Renal cortical epithelial cell (primary cell): ENCODE measurements around the gene LRRN2. TPM values are rescaled to one million over a fixed set of nuclear protein-coding genes. Genes with fewer than 3 reads are reported as not detected.

Experiments used
- DNase-seq: peaks from one replicate; pipeline ENCODE4 v3.0.0-alpha.2; 2011; ENCODE audit warnings: low read depth
- total RNA-seq: library from RNA; depleted of rRNA; stranded (reverse); fragments of >200 nt; gene quantifications from 2 replicates; pipeline ENCODE4 v1.2.3, GENCODE V29; 2014

Gene LRRN2
- total RNA-seq, 1 donor from 2014 or later: 8.1 TPM

GRCh38 chr1:204663644-204664383, 21.7 kb downstream of the LRRN2 start:
- DNase-seq: no peak

DNA sequence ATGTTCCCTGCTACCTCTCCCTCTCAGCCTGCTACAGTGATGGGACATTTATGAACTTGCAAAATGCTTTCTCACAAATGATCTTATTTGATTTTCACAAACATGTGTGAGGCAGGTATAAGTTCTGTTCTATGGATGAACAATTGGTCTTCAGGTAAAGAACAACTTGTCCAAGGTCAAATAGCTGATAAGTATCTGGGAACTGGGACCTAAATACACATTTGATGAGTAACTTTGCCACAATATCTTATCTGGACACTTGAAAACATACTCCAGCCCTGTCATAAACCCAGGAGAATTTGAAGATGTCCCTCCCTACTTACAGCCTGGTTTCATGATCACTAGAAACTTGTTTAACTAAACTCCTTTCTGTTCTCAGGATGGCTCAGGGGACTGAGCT, 23.0 kb downstream of the LRRN2 start:
- DNase-seq: no peak

- DNase-seq: no peak
These were observed 25.0 kb downstream of the LRRN2 start for GRCh38 chr1:204660509-204660908.

DNA sequence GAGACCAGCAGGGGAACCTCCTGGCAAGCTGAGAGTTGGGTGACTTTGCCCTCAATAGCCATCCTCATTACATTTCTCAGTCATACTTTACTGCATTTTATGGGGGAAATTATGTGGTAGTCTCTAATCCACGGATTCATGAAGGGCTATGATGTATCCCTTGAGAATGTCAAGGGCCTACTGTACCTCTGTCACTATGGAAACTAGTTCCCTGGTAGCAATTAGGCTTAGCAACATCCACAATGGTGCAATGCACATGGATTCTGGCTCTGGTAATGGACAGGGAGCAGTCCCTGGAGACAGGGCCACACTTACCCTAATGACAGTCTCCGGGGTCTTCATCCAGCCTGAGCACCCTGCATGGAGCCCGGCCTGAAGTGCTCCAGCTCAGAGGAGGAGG, 26.5 kb downstream of the LRRN2 start:
- peak; percentile 1 for DNase-seq

GRCh38 chr1:204658295-204658694, 27.2 kb downstream of the LRRN2 start:
- DNase-seq: no peak

DNA sequence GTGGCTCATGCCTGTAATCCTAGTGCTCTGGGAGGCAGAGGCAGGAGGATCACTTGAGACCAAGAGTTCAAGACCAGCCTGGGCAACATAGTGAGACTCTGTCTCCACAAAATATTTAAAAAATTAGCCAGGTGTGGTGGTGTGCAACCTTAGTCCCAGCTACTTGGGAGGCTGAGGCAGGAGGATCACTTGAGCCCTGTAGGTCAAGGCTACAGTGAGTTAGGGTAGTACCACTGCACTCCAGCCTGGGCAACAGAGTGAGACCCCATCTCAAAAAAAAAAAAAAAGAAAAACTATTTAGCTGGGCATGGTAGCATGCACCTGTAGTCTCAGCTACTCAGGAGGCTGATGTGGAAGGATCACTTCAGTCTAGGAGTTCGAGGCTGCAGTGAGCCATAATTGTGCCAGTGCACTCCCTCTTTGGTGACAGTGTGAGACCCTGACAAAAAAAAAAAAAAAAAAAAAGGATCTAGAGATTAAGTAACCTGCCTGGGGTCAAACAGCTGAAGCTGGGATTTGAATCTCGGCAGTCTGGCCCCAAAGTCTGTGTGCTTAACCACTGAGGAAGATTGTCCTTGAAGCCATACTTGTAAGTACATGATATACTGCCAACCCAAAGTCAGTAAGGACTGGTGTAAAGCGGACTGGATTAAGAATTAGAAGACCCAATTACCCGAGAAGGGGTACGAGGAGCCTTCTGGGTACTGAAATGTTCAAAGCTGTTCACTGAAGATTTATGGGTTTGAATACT, 31.8 kb downstream of the LRRN2 start:
- DNase-seq: no peak

- DNase-seq: no peak
These were observed 33.0 kb downstream of the LRRN2 start for GRCh38 chr1:204652497-204652896.

DNA sequence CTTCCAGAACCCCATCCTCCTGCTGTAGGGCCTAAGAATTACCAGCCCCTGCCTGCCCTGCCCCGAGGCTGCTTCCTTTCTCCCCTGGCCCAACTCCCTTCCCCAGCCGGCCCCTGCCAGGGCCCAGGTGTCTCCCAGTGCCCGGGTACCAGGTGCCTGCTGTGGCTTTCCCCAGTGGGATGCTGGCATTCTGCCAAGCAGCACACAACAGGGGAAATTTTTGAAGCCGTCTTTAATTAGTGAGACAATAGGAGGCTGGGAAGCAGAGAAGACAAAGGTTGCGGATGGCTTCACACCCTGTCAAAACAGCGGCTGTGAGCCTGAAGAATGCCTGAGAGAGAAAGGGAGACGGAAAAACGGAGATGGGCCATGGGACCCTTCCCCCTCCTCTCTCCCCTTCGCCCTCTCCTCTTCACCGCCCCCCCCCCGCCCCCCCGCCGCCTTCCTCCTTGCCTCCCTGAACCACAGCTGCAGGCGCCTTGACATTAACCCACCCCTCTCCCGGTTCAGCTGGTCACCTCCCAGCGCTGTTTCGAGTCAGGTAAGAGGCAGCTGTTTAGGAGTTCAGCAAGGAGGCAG, 33.6 kb downstream of the LRRN2 start:
- peak; percentile 26 for DNase-seq

DNA sequence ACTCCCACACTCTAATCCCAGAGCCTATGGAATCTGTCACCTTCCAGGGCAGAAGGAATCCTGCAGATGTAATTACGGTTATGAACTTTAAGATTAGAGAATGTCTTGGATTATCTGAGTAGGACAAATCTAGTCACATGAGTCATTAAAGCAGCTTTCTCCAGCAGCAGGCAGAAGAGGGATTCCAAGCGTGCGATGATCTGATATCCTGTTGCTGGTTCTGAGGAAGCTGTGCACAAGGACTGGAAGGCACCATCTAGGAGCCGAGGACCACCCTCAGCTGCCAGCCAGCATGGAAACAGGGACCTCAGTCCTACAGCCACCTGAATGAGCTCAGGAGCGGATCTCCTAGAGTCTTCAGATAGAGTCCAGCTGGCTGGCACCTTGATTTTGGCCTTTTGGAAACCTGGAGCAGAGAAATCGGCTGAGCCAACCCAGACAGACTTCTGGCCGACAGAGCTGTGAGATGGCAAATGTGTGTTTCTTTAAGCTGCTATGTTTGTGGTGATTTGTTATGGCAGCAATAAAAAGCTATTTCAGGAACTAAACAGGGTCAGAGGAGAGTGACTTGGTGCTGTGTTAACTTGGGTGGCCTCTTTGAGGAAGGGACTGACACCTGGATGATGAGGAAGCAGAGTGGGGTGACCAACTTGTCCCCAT, 34.5 kb downstream of the LRRN2 start:
- DNase-seq: peak; percentile 4

GRCh38 chr1:204649721-204650521, 35.6 kb downstream of the LRRN2 start:
- DNase-seq: no peak

- no peak for DNase-seq
These were observed 37.0 kb downstream of the LRRN2 start for GRCh38 chr1:204648576-204648975.

DNA sequence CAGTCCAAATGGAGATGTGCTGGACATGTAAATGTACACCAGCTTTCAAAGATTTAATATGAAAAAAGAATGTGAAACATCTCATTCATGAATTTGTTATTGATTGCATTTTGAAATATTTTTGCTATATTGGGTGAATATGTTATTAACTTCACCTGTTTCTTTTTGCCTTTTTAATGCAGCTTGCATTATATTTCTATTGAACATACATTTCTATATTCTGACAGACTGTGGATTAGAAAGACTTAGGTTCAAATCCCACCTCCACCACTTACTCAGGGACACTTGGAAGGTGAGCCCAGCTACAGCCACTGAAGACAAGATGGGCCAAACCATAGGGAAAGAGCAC, 37.8 kb downstream of the LRRN2 start:
- no peak for DNase-seq

DNA sequence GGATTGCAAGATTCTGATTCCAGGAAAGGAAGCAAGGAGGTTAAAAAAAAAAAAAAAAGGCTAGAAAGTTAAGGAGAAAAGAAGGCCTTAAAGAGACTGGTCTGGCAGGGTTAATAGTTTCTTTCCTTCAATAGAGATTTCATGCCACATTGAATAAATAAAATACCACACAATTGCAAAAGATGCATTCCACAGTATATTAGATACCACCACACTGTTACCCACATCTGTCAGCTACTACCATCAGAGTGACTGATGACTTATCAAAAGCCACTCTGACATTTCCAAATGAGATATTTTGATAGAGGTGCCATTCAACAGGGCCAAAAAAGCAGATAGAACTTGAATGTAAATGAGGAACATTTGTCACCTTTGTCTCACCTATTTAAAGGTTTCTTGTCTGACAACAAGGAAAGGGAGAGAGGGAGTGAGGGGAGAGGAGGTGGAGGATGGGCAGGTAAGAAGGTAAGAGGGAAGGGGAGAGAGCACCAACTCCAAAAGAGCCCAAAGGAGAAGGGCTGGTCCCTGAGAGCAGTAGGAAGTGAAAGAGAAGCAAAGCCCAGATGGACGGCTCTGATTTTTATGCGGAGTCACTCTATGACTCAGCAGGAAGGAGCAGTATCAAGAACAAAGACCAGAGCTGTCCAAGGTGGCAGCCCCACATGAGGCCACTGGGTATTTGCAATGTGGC, 38.3 kb downstream of the LRRN2 start:
- DNase-seq: peak; percentile 85

DNA sequence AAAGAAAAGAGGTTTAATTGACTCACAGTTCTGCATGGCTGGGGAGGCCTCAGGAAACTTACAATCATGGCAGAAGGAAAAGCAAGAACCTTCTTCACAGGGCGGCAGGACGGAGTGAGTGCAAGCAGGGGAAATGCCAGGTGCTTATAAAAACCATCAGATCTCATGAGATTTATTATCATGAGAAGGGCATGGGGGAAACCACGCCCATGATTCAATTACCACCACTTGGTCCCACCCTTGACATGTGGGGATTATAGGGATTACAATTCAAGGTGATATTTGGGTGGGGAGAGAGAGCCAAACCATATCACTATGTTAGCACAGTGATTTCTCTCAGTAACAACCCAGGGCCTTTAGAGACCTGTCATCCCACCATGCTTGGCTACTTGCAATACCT, 39.9 kb downstream of the LRRN2 start:
- no peak for DNase-seq

- DNase-seq: no peak
These were observed 40.3 kb downstream of the LRRN2 start for GRCh38 chr1:204645251-204645650.

DNA sequence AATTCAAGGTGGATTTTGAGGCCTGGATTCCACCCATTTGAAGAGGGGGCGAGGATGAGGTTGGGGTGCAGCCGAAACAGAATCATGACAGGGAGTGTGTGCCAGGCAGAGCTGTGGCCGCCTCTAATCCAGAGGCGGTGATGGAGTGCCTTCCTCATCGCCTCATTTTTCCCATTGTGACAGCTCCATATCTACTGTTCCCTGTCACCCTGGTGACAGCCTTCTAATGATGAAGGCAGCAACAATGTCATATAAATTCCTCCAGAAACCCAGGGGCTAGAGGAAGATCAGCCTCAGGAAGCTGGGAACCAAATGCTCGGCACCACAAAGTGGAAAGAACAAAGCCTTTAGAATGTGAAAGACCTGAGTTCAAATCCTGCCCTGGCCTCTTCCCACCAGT, 42.0 kb downstream of the LRRN2 start:
- no peak for DNase-seq

DNA sequence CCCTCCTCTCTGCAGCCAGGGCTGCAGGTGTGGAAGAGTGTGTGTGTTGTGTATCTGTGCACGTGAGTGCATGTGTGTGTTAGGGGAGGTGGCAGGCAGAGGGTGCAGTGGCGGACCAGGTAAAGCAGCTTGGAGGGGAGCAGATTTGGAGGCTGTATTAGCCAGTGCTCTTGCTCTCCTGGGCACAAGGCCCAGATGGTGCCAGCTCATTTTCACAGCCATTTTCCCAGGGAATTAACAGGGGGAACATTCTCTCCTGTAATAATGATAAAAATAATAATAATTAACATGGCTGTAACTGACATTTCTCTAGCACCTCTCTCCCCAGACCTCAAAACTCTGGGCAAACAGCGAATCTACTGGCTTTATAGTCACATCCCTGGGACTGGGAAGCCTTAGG, 43.6 kb downstream of the LRRN2 start:
- DNase-seq: no peak

GRCh38 chr1:204641455-204641854, 44.1 kb downstream of the LRRN2 start:
- DNase-seq: no peak

DNA sequence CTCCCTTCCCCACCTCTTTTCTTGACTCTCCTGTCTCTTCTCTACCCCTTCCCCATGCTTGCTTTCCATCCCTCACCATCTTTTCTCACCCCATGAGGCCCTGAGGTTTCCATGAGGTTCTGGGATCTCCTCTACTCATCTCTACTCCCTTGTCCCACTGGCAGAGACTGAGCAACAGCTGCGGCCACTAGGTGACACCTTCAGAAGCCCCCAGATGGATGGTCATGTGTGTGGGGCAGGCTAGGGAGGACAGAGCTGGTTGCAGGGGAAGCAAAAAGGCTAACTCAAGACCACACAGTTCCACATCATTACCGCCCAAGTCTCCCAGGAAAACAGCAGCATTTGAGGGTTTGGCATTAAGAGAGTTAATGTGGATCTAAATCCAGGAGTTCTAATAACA, 45.0 kb downstream of the LRRN2 start:
- no peak for DNase-seq

DNA sequence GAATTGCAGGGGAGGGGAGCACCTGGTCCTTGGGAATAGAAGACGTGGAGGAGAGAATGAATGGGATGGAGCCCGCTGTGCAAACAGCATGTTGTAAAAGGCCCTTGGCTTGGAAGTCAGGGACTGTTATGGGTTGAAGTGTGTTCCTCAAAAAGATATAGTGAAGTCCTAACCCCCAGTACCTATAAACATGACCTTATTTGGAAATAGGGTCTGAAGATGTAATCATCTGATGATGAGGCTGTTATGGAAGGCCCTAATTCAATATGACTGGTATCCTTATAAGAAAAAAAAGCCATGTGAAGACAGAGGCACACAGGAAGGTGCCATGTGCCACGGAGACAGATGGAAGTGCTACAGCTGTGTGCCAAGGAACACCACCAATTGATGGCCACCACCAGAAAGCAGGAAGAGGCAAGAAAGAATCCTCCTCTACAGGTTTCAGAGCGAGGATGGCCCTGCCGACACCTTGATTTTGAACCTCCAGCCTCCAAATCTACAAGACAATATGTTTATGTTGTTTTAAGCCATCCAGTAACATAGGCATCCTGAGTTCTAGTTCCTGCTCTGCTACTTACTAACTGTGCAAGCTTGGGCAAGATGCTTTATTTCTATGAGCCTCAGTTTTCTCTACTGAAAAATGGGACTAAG, 51.2 kb downstream of the LRRN2 start:
- no peak for DNase-seq

- no peak for DNase-seq
These were observed 51.9 kb downstream of the LRRN2 start for GRCh38 chr1:204633665-204634064.
